ENCODE measurements around the gene KCNQ1. TPM values are rescaled to one million over a fixed set of nuclear protein-coding genes. Genes with fewer than 3 reads are reported as not detected.

Gene KCNQ1
- total and polyA plus RNA-seq, 9 of the 15 experiments (the other 6 are each of a cell fraction or from before 2014, with no cell fraction given): 0.44 TPM; not detected in 8

DNA sequence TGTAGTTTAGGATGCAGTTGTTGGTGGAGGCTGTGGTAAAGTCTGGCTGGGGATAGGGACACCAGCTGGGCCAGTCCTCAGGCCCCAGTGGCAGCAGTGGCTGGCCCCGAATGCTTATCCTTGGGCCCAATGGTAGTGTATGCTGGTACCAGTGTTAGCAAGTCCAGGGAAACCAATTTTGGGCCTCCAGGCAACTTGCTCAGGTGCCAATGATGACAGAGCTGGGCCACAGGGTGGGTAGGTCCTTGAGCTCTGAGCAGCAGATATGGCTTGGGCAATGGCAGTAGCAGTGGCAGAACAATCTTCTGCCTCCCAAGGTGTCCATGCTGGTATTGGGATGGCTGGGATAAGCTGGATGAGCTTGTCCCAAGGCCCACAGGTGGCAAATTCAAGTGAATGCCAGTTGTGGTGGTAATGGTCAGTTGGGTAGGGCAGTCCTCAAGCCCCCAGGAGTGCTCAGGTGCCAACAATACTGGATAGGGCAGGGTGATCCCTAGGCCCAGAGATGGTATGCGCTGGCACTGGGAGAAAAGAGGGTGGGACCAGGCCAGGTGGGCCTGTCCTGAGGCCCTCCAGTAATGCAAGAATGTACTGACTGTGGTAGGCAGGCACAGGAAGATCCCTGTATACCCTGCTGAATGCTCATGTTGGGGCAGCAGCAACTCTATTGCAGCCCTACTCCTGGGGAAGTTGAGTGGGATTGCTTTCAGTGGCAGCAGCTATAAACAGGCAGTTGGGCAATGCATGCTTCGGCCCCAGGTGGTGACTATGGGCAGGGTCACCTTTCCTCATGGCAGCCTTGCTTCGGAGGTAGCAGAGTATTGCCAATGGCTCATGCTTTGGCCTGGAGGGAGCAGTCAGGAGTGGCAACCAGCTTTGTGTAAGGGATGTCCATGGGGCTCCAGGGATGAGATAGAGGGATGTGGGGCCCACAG is 200.3 kb downstream of the KCNQ1 start (continued):
- TF ChIP-seq HMG20A (CRISPR knock-in tag; conservative IDR thresholded peaks at IDR 0.05): no peak

DNA sequence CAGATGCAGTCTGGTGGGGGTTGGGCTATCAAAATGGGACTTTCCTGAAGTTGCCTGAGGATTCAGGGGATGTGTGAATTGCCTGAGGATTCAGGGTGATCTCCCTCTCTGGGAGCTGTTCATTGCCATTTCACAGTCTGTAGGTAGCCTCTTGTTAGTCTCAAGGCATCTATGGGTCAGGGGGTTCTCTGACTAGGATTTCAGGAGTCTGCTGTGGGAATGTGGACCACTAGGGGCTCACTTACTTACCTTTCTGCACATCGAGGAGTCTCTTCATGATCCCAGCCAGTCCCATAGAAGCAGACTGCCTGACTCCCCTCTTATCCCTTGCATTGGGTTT is 200.9 kb downstream of the KCNQ1 start:
- Histone ChIP-seq H3K4me1 (replicated peaks in 1 of 2; ENCODE audit: control insufficient read depth in 2 of 2, insufficient read depth in 2 of 2, low read length in 2 of 2) (no peaks in the 10 kb centered on the region), H3K9me3 (replicated peaks; ENCODE audit: control insufficient read depth, insufficient read depth, low read depth, low read length) (peaks cover 22% of the 10 kb centered on the region), H3K4me3 (no peak overlapping the region), H3K27me3 (ENCODE audit: control insufficient read depth in 2 of 2, insufficient read depth in 2 of 2, low read length in 2 of 2) (no peaks in the 10 kb centered on the region), H3K4me2 (ENCODE audit: insufficient read depth, low read length) (no peak overlapping the region), H3K36me3 (ENCODE audit: control insufficient read depth, insufficient read depth, low read length) (no peaks in the 10 kb centered on the region), H3K27ac (ENCODE audit: extremely low read depth, low read depth, low read length) (no peak overlapping the region), H2AFZ (ENCODE audit: low read depth, low read length) (no peak overlapping the region), H4K20me1 (replicated peaks; ENCODE audit: control insufficient read depth, insufficient read depth, low read length) (no peaks in the 10 kb centered on the region), H3K9me1 (ENCODE audit: control insufficient read depth, insufficient read depth, low read length) (no peaks in the 10 kb centered on the region), H3K9ac (ENCODE audit: insufficient read depth in 1 of 2, low read depth in 2 of 2, low read length in 2 of 2) (no peak overlapping the region), H3K79me2 (ENCODE audit: control insufficient read depth, insufficient read depth, low read length) (no peaks in the 10 kb centered on the region)
- in situ Hi-C loops (cut with MboI): no loop called here
- WGBS (ENCODE audit: insufficient coverage, low coverage, missing lambda C conversion rate): 0% methylated on average over 1 of the region's 1 CpG
- ChIA-PET CTCF (ENCODE audit: low intra/inter-chr PET ratio) (no interaction called here), POLR2A (no interaction called here)
- BruUV-seq (replicated peaks): no TSS peak
- DNase-seq (ENCODE audit: extremely low read depth in 1 of 4, low spot score in 3 of 4) (peak in 1 of 4 experiments; percentile 3), FAIRE-seq (no peak), ATAC-seq (no peak)
- intact Hi-C loops (cut with micrococcal nuclease): no loop called here
- TF ChIP-seq IFI16 (CRISPR knock-in tag; IDR thresholded peaks at IDR 0.05) (no peak), ZNF134 (CRISPR knock-in tag; conservative IDR thresholded peaks at IDR 0.05) (no peak), ZNF764 (CRISPR knock-in tag; IDR thresholded peaks at IDR 0.05; ENCODE audit: low read depth) (no peak), NCOA2 (IDR thresholded peaks at IDR 0.05; ENCODE audit: partially characterized antibody in 2 of 2) (no peak), POLR3A (IDR thresholded peaks at IDR 0.05; ENCODE audit: borderline replicate concordance, extremely low read depth, insufficient read depth, insufficient read length) (no peak), ZNF436 (CRISPR knock-in tag; IDR thresholded peaks at IDR 0.05) (no peak), SREBF2 (CRISPR knock-in tag; IDR thresholded peaks at IDR 0.05) (no peak), ZC3H8 (IDR thresholded peaks at IDR 0.05) (no peak), SMC3 (conservative IDR thresholded peaks at IDR 0.05; ENCODE audit: insufficient read depth, low read depth, low read length) (no peak), ARID1B (IDR thresholded peaks at IDR 0.05) (no peak)
- TF ChIP-seq, protein P1, sequence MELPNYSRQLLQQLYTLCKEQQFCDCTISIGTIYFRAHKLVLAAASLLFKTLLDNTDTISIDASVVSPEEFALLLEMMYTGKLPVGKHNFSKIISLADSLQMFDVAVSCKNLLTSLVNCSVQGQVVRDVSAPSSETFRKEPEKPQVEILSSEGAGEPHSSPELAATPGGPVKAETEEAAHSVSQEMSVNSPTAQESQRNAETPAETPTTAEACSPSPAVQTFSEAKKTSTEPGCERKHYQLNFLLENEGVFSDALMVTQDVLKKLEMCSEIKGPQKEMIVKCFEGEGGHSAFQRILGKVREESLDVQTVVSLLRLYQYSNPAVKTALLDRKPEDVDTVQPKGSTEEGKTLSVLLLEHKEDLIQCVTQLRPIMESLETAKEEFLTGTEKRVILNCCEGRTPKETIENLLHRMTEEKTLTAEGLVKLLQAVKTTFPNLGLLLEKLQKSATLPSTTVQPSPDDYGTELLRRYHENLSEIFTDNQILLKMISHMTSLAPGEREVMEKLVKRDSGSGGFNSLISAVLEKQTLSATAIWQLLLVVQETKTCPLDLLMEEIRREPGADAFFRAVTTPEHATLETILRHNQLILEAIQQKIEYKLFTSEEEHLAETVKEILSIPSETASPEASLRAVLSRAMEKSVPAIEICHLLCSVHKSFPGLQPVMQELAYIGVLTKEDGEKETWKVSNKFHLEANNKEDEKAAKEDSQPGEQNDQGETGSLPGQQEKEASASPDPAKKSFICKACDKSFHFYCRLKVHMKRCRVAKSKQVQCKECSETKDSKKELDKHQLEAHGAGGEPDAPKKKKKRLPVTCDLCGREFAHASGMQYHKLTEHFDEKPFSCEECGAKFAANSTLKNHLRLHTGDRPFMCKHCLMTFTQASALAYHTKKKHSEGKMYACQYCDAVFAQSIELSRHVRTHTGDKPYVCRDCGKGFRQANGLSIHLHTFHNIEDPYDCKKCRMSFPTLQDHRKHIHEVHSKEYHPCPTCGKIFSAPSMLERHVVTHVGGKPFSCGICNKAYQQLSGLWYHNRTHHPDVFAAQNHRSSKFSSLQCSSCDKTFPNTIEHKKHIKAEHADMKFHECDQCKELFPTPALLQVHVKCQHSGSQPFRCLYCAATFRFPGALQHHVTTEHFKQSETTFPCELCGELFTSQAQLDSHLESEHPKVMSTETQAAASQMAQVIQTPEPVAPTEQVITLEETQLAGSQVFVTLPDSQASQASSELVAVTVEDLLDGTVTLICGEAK (IDR thresholded peaks at IDR 0.05): no peak
- TF ChIP-seq, protein P1 (CRISPR knock-in tag; IDR thresholded peaks at IDR 0.05): no peak
